Vagina (tissue), 2 donors: ENCODE results near the gene SLIT2.

Experiments used
- CTCF ChIP-seq, 3 experiments: fragments of 450-650 bp in 2 of 3; fragments of 200-600 bp in 1 of 3; sonication (generic) in 1 of 3; IDR thresholded peaks; one replicate each; pipeline ENCODE4 v1.5.1; 2017 to 2019; ENCODE audit warnings: antibody characterized with exemption in 3 of 3, mild to moderate bottlenecking in 2 of 3, moderate library complexity in 2 of 3
- POLR2AphosphoS5 ChIP-seq, 2 donors: sonication (generic); formaldehyde crosslinking; IDR thresholded peaks; one replicate each; pipeline ENCODE4 v1.9.0; 2017; ENCODE audit warnings: antibody characterized with exemption in 2 of 2, mild to moderate bottlenecking in 2 of 2, low read depth in 1 of 2; ENCODE audit not compliant: insufficient read depth in 1 of 2

GRCh38 chr4:20251031-20251795 is 492 bp upstream of the SLIT2 start:
- TF ChIP-seq CTCF (IDR thresholded peaks at IDR 0.05) (no peak), POLR2AphosphoS5 (IDR thresholded peaks at IDR 0.05; ENCODE audit: insufficient read depth in 1 of 2, low read depth in 1 of 2) (no peak)
